CD4-positive, alpha-beta T cell treated with Interleukin-6 for 4 hours (primary cell): ENCODE measurements around the gene PNMT.
"Not testable (repeated sequence)": the region's sequence is repeated elsewhere in the genome, so short reads cannot be mapped to it uniquely, and the experiment has no call there.

ENCODE experiments used
- DNase-seq: peaks from one replicate; pipeline ENCODE4 v3.0.0-alpha.2; 2020; ENCODE audit warnings: mixed read lengths

Gene PNMT

DNA sequence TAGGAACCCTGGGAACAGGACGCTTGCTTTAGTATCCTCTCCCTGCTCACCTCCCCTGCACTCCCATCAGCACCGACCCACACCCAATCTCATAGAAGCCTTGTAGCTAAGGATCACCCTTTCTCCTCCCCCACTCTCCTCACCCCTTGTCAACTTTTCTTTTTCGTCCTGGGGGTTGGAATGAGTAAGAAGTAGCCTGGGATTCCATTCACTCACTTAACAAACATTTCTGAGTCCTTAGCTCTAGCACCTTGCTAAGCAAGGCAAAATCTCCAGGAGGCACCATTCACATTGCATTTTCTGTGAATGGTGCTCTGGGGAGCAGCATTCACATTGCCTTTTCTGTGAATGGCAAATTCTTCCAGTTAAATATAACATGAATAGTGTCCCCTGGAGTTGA is 20.7 kb downstream of the PNMT start:
- DNase-seq = no peak

DNA sequence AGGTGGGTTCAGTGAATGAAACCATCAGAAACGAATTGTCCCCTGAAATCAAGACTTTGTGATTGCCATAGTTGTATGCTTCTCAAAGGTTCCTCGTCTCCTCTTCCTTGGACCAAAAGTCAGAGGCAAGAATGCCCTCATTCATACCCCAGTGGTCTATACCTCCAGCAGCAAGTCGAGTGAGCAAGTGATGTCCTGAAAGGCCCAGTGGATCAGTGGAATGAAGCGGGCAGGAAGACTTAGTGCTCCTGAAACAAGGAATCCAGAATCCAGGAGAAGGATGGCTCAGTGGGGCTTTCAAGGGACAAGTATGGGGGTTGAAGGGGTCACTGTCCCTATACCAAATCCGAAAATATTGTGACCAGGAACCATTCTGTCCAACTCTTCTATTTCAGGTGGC is 26.3 kb downstream of the PNMT start:
- no peak for DNase-seq

DNA sequence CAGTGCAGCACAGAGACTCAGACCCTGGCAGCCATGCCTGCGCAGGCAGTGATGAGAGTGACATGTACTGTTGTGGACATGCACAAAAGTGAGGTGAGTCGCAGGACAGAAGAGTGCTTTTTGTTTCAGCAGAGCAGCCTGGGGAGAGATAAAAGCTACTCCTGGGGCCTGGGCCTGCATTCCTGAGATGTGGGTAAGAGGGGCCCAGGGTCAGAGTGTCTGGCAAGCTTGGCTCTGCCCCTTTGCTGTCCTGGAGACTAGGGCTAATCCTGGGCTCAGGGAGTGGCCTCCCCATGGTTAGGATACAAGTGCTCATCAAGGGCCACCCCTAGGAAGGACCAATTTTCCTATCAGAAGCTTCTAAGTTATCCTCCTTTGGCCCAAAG is 26.8 kb downstream of the PNMT start:
- no peak for DNase-seq

DNA sequence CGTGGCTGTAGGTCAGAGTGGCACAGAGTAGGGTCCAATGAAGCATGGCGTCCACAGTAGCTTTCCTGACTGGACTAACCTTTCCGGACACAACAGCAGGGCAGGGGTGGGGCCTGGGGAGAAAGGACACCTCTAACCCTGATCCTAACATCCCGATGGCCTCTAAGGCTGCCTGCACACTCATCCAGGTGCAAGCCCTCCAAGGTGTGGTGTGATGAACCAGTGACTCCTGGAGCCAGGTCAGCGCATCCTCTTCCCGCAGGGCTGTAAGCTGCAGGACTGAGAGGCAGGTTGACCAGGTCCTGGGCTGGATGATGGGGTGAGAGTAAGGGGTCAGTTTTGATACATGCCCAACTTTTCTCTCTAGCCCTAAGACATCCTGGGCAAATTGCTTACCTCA is 28.5 kb downstream of the PNMT start:
- DNase-seq = no peak

DNA sequence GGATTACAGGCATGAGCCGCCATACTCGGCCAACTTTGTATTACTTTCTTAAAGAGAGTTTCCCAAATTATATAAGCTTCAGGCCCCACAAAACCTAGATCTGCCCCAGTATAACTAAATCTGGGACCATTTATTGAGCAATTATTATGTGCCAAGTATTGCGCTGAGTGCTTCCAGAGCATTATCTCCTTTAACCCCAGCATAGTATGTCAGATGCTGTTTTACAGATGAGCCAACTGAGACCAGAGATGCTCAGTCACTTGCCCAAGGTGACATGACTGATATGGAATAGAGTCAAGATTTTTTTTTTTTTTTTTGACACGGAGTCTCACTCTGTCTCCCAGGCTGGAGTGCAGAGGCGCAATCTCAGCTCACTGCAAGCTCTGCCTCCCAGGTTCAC is 29.7 kb downstream of the PNMT start:
- no peak for DNase-seq

DNA sequence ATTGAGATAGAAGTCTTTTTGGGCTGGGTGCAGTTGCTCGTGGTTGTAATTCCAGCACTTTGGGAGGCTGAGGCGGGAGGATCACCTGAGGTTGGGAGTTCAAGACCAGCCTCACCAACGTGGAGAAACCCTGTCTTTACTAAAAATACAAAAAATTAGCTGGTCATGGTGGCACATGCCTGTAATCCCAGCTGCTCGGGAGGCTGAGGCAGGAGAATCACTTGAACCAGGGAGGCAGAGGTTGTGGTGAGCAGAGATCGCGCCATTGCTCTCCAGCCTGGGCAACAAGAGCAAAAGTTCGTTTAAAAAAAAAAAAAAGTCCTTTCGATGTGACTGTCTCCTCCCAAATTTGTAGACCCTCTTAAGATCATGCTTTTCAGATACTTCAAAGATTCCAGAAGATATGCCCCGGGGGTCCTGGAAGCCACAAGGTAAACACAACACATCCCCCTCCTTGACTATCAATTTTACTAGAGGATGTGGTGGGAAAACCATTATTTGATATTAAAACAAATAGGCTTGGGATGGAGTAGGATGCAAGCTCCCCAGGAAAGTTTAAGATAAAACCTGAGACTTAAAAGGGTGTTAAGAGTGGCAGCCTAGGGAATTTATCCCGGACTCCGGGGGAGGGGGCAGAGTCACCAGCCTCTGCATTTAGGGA is 31.0 kb downstream of the PNMT start:
- not testable (repeated sequence) for DNase-seq

DNA sequence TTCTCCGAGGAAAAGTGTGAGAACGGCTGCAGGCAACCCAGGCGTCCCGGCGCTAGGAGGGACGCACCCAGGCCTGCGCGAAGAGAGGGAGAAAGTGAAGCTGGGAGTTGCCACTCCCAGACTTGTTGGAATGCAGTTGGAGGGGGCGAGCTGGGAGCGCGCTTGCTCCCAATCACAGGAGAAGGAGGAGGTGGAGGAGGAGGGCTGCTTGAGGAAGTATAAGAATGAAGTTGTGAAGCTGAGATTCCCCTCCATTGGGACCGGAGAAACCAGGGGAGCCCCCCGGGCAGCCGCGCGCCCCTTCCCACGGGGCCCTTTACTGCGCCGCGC is 31.5 kb downstream of the PNMT start, which contains the start of gene ERBB2:
Gene ERBB2, plus strand, starts transcription at position 247 of the 330 bp plus-strand sequence. CDS start 175 bp downstream, outside the sequence.
- no peak for DNase-seq

DNA sequence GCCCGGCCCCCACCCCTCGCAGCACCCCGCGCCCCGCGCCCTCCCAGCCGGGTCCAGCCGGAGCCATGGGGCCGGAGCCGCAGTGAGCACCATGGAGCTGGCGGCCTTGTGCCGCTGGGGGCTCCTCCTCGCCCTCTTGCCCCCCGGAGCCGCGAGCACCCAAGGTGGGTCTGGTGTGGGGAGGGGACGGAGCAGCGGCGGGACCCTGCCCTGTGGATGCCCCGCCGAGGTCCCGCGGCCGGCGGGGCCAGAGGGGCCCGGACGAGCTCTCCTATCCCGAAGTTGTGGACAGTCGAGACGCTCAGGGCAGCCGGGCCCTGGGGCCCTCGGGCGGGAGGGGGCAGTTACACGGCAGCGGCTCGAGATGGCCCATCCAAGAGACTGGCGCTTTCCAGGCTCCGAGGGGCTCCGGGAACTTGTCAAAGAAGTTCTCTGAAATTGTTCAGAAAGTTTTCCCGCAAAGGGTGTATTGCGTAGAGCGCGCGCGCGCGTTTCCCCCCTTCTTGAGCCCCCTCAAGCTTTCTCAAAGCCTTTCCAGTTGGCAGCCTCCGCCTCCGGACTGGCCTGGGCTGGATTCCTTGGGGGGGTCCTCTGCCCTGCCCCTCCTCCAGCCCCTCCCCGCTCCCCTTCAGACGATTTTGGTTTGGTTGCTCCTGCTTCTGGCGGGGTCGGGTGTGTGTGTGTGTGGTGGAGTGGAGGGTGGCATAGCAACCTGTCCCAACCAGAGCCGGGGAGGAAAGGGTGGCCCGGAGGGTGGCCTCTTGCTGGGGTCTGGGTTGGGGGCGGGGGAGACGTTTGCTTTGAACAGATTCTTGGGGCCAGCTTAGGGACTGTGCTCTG is 32.1 kb downstream of the PNMT start:
- DNase-seq = no peak

DNA sequence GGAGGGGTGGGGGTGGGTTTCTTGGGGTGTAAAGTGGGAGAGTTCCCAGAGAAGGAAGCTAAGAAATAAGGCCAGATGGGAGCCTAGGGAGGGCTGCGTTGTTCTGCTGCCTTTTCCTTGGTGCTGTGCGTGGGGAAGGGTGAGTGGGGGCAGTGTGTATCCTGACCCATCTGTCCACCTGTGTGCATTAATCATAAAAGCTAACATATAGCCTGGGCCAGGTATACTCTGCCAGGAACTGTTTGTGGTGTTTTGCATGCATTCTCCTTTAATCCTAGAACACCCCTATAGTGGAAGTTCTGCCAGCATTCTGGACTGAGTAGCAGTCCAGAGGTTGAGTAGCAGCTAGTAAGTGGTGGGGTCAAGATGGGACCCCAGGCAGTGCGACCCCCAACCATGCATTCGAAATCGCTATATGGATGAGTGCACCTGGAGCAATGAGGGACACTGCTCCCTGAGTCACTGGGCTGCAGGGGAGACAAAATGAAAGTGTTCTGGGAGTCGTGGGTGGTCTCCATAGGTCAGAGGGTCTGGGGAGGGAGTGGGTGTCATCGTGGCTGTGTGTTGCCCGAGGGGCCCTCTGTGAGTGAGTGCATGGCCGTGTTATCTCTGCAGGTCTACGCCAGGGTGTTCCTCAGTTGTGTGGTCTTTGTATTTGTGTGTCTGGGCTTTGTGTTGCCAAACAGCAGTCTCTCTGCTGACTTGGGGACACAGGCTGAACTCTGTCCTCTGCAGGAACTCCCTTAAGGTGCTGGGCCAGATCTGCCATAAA is 32.9 kb downstream of the PNMT start:
- no peak for DNase-seq

DNA sequence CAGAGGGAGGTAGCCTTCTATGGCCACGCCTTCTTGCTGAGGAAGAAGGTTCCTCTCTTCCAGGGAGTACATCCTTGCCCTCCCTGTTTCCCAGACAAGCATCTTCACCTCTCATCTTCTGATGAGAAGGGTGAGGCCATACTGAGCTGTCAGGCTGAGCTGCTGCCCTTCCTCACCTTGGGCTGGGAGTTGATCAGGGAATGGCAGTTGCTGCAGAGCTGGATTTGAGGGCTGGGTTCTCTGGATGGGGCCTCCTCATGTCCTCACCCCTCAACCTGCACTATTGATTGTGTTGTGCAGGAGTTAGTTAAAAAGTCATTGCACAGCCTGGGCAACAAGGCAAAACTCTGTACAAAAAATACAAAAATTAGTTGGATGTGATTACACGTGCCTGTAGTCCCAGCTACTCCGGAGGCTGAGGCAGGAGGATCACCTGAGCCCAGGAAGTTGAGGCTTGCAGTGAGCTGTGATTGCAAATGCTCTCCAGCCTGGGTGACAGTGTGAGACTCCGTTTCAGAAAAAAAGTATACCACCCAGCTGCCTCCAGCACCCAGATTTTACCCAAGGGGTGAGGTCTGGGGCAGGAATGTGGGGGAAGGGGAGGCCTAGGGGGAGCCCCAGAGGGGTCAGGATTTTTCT is 33.6 kb downstream of the PNMT start:
- no peak for DNase-seq

DNA sequence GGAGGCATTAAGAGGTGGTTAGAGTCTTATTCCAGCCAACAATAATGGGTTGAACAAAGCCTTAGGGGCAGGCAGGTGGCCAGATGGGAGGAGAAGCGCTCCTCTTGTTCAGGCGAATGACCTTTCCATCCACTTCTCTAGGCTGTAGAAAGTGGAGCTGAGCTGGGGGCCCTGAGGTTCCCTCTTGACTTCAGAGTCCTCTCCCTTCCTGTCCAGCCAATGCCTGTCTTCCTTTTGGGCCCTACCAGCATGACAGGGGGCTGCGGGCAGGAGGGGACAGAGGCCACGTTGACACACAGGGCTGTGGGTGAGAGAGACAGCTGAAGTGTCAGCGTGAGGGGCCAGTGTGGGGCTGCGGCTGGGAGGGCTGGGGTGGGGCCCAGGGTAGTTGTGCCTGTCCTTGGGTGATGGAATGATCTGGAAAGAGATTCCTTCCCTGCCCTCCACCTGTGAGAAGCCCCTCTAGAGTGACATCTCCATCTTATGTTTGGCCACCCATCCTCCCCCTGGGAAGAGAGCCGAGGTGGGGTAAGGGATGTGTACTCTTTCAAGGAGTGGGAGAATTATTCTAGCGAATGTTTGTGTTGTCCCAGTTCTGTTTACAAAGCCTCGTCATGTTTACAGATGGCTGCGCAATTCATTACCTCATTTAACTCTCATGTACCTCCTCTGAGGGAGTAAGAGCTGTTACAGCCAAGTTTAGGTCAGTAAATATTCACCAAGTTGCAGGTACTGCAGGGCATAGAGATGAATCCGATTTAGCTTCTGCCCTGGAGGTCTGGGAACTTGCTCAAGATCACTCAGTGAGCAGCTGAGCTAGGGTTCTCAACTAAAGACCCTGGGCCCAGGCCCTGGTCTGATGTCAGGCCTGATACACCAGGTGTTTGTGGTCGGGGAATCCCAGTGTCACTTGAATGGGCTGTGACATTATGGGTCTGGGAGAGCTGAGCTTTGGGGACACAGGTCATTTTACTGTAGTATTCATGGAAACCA is 34.9 kb downstream of the PNMT start:
- no peak for DNase-seq

DNA sequence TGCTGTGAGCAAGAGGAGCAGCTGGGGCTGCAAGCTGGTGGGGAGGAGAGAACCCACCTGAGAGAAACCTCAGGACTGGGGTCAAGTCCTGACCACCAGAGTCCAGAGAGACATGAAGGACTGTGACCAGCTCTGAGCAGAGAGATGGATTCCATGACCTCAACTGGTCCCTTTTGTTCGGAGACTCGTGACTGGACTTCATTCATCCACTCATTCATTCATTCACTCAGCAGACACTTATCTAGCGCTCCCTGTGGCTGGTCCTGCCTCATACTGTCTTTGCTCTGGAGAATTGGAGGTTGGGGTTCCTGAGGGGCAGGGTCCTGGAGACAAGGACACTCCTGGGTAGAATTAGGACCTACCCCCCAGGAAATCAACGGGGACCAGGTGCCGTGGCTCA is 35.7 kb downstream of the PNMT start:
- DNase-seq = no peak

DNA sequence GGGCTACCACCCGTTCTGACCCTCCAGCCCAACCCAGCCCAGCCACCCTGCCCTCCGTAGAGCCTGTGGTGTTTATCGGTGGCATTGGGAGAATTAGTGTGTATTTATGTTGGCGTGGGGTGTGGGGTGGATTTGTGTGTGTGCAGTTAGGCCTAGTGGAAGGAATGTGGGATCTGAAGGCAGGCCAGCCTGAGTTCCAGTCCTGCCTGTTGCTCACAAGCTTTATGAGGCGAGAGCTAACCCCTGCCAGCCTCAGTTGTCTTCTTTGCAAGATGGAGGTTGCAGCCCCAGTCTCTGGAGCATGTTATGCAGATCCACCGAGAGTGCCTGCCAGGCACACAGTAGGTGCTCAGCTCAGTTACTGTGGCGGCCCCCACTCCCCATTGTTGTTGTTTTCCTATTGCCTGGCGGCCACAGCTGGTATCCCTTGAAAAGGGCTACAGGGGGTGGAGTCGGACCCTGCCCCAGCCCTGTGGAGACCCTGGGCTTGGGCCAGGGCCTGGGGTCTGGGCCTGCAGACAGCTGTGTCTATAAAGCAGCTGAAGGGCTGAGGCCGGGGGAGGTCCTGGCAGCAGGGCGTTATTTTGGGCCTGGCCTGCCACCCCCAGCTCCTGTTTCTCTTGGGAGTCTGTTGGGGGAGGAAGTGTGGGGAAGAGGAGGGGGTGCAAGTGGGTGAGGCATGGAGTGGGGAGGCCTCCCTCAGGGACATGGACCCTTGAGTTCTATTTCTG is 36.7 kb downstream of the PNMT start:
- no peak for DNase-seq

DNA sequence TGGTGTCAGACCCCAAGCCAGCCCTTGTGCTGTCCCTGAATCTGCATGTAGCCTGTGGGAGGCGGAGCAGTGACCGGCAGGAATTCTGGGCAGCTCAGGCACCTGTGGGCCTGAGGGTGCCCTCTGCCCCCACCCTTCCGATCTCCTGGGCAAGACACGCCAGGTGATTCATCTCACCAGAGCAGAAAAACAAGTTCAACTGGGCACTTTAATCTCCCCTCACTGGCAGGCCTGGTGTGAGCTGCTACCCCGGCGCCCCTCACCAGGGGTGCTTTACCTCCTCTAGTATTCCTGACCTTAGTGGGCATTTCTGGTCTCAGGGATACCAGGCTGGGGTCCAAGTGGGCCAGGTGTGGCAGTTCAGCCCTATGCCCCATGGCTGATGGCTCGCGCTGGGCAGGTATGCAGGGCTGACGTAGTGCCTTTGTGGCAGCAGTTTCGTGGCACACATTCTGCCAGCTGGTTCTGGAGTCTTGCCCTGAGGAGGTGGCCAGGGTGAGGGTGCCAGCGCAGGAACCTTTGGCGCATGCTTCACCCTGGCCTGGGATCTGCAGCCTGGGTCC is 37.6 kb downstream of the PNMT start:
- no peak for DNase-seq

DNA sequence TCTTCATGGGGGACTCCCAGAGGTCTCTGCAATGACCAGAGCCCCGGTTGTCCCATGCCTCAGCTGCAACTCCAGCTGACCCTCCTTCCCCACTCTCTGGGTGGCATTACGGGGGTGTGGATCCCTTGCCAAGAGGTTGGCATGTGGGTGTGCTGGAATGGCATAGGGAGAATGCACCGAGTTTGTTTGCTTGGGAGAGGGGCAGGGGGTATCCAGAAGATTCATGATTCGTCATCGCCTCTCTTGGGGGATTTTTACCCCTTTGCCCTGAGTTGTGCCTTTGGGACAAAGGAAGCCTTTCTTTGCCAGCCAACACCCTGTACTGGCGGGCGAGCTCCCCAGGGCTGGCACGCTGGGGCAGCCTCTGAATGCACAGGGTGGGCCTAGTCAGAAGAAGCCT is 38.1 kb downstream of the PNMT start:
- no peak for DNase-seq

DNA sequence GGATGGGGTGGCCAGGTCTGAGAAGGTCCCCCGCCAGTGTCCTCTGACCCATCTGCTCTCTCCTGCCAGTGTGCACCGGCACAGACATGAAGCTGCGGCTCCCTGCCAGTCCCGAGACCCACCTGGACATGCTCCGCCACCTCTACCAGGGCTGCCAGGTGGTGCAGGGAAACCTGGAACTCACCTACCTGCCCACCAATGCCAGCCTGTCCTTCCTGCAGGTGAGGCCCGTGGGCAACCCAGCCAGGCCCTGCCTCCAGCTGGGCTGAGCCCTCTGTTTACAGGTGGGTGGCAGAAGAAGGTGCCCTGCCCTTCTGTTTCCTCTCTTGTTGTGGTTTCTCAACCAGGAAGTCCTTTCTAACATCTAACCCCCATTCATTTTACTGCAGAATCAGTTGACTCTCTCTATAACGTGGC is 38.7 kb downstream of the PNMT start:
- peak; percentile 39 for DNase-seq

DNA sequence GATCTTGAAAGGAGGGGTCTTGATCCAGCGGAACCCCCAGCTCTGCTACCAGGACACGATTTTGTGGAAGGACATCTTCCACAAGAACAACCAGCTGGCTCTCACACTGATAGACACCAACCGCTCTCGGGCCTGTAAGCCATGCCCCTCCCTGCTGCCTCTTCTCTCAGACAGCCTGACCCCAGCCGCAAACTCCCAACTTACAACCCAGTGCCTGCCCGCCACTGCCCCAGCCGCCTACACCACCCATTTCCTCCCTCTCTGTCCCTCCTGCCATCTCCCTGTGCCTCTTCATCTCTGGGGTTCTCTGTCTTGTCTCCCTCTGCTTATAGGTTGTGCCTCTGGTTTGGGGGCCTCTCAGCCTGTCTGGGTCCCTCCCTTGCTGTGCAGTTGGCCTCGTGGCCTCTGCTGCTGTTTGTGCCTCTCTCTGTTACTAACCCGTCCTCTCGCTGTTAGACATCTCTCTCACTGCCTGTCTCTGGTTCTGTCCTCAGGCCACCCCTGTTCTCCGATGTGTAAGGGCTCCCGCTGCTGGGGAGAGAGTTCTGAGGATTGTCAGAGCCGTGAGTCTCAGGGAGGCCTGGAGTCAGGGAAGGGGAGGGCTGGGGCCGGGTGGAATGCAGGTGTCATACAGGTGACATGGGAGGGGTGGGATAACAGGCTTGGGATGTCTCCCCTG is 41.2 kb downstream of the PNMT start:
- DNase-seq = no peak

DNA sequence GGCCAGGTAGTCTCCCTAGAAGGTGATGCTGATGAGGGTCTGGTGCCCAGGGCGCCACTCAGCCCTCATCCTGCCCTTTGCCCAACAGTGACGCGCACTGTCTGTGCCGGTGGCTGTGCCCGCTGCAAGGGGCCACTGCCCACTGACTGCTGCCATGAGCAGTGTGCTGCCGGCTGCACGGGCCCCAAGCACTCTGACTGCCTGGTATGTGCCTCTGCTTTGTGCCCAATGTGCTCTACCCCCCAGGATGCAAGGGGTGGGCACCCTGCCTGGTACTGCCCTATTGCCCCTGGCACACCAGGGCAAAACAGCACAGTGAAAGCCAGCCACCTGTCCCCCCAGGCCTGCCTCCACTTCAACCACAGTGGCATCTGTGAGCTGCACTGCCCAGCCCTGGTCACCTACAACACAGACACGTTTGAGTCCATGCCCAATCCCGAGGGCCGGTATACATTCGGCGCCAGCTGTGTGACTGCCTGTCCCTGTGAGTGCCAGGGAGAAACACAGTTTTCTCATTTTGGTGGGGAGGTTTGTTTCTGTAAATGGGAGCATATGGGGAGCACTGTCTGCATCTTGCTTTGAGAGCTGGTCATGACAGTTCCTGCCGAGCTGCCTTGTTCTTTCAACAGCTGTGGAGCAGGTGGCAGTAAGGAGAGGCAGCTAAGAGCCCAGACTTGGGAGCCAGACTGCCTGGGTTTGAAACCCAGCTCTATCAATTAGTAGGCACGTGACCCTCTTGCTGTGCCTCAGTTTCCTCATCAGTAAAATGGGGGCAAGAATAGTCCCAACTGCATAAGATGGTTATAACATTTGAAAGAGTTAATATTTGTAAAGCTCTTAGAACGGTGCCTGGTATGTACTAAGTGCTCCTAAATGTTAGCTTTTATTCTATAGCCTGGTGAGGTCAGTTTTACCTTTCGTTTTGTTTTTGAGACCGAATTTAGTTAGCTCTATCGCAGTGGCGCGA is 42.0 kb downstream of the PNMT start:
- DNase-seq = no peak

DNA sequence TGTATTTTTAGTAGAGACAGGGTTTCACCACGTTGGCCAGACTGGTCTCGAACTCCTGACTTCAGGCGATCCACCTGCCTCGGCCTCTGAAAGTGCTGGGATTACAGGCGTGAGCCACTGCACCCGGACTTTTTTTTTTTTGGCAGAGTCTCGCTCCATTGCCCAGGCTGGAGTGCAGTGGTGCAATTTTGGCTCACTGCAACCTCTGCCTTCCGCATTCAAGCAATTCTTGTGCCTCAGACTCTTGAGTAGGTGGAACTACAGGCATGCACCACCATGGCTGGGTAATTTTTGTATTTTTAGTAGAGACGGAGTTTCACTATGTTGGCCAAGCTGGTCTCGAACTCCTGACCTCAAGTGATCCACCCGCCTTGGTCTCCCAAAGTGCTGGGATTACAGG is 42.8 kb downstream of the PNMT start:
- not testable (repeated sequence) for DNase-seq
